K562 (cell line): Measurements from ENCODE around the gene SH2D3A. TPM values are rescaled to one million over a fixed set of nuclear protein-coding genes. Genes with fewer than 3 reads are reported as not detected.

Experiments
- ATAC-seq: fragments of 200-7000 bp; cut with Tn5 transposase; 3 replicates; pipeline ENCODE4 v1.9.1; 2020; ENCODE audit warnings: moderate library complexity
- BruUV-seq: library from RNA; stranded (reverse); fragments of 400-500 nt; replicated peaks from 2 replicates; lab custom pipeline; 2021; lab: Mats Ljungman, UMichigan
- CTCF ChIA-PET: fragments of 300-600 bp; formaldehyde crosslinking; extraction: SDS; loops from one replicate; lab custom pipeline; 2021; ENCODE audit warnings: low intra/inter-chr PET ratio; lab: Yijun Ruan, JAX
- POLR2A ChIA-PET: fragments of 300-600, 350-650 bp; sonication (Branson Sonifier 250); formaldehyde crosslinking; extraction: SDS; loops from one replicate; lab custom pipeline; 2021; ENCODE audit warnings: antibody characterized with exemption, inconsistent platforms; lab: Yijun Ruan, JAX
- DNase-seq, 4 experiments: peaks; one replicate each; pipeline versions ENCODE4 v3.0.0 to v3.0.0-alpha.2; 2011 to 2018; ENCODE audit warnings: low spot score in 3 of 4, mixed read lengths in 3 of 4; ENCODE audit errors: extremely low read depth in 1 of 4
- FAIRE-seq: peaks from 2 replicates; lab custom pipeline; 2011; peaks lifted over from hg19 to GRCh38; lab: Jason Lieb, UNC
- H2AFZ ChIP-seq: 2 replicates; pipeline ENCODE4 v1.6.0; 2011; ENCODE audit warnings: low read depth, low read length, control low read depth, inconsistent platforms
- H3K27ac ChIP-seq: fragments of 200-600 bp; 3 replicates; pipeline ENCODE4 v1.8.0; 2011; ENCODE audit warnings: low read depth, mild to moderate bottlenecking, control low read depth, inconsistent platforms, low read length, moderate library complexity, mixed read lengths; ENCODE audit errors: extremely low read depth
- H3K27me3 ChIP-seq, 2 experiments: fragments of 300-600 bp in 1 of 2; 2 replicates in 1 of 2; 3 replicates in 1 of 2; pipeline versions ENCODE4 v1.6.0 to v1.8.0; 2011; ENCODE audit warnings: inconsistent platforms in 2 of 2, low read length in 2 of 2, mild to moderate bottlenecking in 1 of 2, mixed read lengths in 1 of 2, moderate library complexity in 1 of 2; ENCODE audit not compliant: control insufficient read depth in 2 of 2, insufficient read depth in 2 of 2
- H3K36me3 ChIP-seq: fragments of 300-600 bp; 3 replicates; pipeline ENCODE4 v1.8.0; 2011; ENCODE audit warnings: mild to moderate bottlenecking, low read length, inconsistent platforms; ENCODE audit not compliant: control insufficient read depth, insufficient read depth
- H3K4me1 ChIP-seq, 2 experiments: fragments of 200-600 bp in 1 of 2; replicated peaks in 1 of 2; 2 replicates in 1 of 2; 3 replicates in 1 of 2; pipeline versions ENCODE4 v1.5.1 to v1.8.0; 2011; ENCODE audit warnings: inconsistent platforms in 2 of 2, low read length in 2 of 2, mild to moderate bottlenecking in 1 of 2, mixed read lengths in 1 of 2, moderate library complexity in 1 of 2; ENCODE audit not compliant: control insufficient read depth in 2 of 2, insufficient read depth in 2 of 2
- H3K4me2 ChIP-seq: 2 replicates; pipeline ENCODE4 v1.6.1; 2011; ENCODE audit warnings: low read length, control low read depth, inconsistent platforms, mixed read lengths; ENCODE audit not compliant: insufficient read depth
- H3K4me3 ChIP-seq: fragments of 200-600 bp; sonication (generic), shearing (Covaris generic); 2 replicates; pipeline ENCODE4 v1.5.1; 2016; ENCODE audit warnings: control low read depth, inconsistent platforms
- H3K79me2 ChIP-seq: fragments of 200-600 bp; 3 replicates; pipeline ENCODE4 v1.8.0; 2011; ENCODE audit warnings: low read length, inconsistent platforms; ENCODE audit not compliant: control insufficient read depth, insufficient read depth
- H3K9ac ChIP-seq, 2 experiments: 2 replicates each; pipeline versions ENCODE4 v1.6.0 to v1.6.1; 2011; ENCODE audit warnings: low read depth in 2 of 2, low read length in 2 of 2, control low read depth in 1 of 2, inconsistent platforms in 1 of 2, mild to moderate bottlenecking in 1 of 2, mixed read lengths in 1 of 2; ENCODE audit not compliant: insufficient read depth in 1 of 2
- H3K9me1 ChIP-seq: one replicate; pipeline ENCODE4 v1.6.0; 2011; ENCODE audit warnings: inconsistent platforms, mild to moderate bottlenecking, low read length, moderate library complexity; ENCODE audit not compliant: control insufficient read depth, insufficient read depth
- H3K9me3 ChIP-seq: replicated peaks from 2 replicates; pipeline ENCODE4 v1.5.1; 2011; ENCODE audit warnings: low read depth, low read length, inconsistent platforms; ENCODE audit not compliant: control insufficient read depth, insufficient read depth
- H4K20me1 ChIP-seq: replicated peaks from 2 replicates; pipeline ENCODE4 v1.6.1; 2011; ENCODE audit warnings: low read length, inconsistent platforms, mixed read lengths; ENCODE audit not compliant: control insufficient read depth, insufficient read depth
- ATF7 ChIP-seq: fragments of 450-650 bp; IDR thresholded peaks from 2 replicates; pipeline ENCODE4 v1.7.1; 2014; ENCODE audit warnings: mild to moderate bottlenecking, moderate library complexity
- CC2D1A ChIP-seq: fragments of 450-650 bp; IDR thresholded peaks from 2 replicates; pipeline ENCODE4 v1.6.1; 2017; ENCODE audit warnings: mild to moderate bottlenecking
- ELF2 ChIP-seq: fragments of 250-450 bp; sonication (Bioruptor Pico); IDR thresholded peaks from 2 replicates; pipeline ENCODE4 v1.5.0; 2021; ENCODE audit warnings: mild to moderate bottlenecking
- ETV5 ChIP-seq: sonication (generic); formaldehyde crosslinking; IDR thresholded peaks from 2 replicates; pipeline ENCODE4 v1.4.0; 2020; ENCODE audit warnings: low read depth, mild to moderate bottlenecking, missing genetic modification reagents
- HBP1 ChIP-seq: fragments of 450-650 bp; formaldehyde crosslinking; IDR thresholded peaks from 2 replicates; pipeline ENCODE4 v1.4.0; 2022; ENCODE audit warnings: missing genetic modification characterization
- HDGF ChIP-seq: fragments of 450-650 bp; IDR thresholded peaks from 2 replicates; pipeline ENCODE4 v1.6.1; 2016
- KLF13 ChIP-seq: fragments of 450-650 bp; IDR thresholded peaks from 2 replicates; pipeline ENCODE4 v1.6.1; 2016; ENCODE audit warnings: missing genetic modification characterization, low read depth, mild to moderate bottlenecking, missing compliant biosample characterization, moderate library complexity, borderline replicate concordance
- PRDM10 ChIP-seq: fragments of 450-650 bp; IDR thresholded peaks from 2 replicates; pipeline ENCODE4 v1.6.1; 2018; ENCODE audit not compliant: partially characterized antibody
- RCOR1 ChIP-seq, 2 experiments: IDR thresholded peaks; 2 replicates each; pipeline ENCODE4 v1.6.1; 2012; ENCODE audit warnings: low read depth in 2 of 2, low read length in 2 of 2, borderline replicate concordance in 1 of 2, improper control_type of control experiment in 1 of 2
- SP1 ChIP-seq: sonication (generic); formaldehyde crosslinking; IDR thresholded peaks from 2 replicates; pipeline ENCODE4 v1.8.1; 2022; ENCODE audit warnings: mild to moderate bottlenecking, missing genetic modification reagents
- SRF ChIP-seq, 2 experiments: fragments of 250-450, 450-650 bp in 1 of 2; sonication (Bioruptor Pico) in 1 of 2; sonication (generic) in 1 of 2; formaldehyde crosslinking; IDR thresholded peaks; 2 replicates each; pipeline versions ENCODE4 v1.5.0 to v1.5.1; 2020 to 2022; ENCODE audit warnings: mild to moderate bottlenecking in 1 of 2, missing genetic modification reagents in 1 of 2
- TCF7 ChIP-seq: sonication (generic); IDR thresholded peaks from 2 replicates; pipeline ENCODE4 v1.6.1; 2016; ENCODE audit warnings: antibody characterized with exemption, borderline replicate concordance
- ZEB2 ChIP-seq: fragments of 450-650 bp; IDR thresholded peaks from 2 replicates; pipeline ENCODE4 v1.6.1; 2016
- ZNF239 ChIP-seq: fragments of 250-450 bp; sonication (Bioruptor Pico); IDR thresholded peaks from 2 replicates; pipeline ENCODE4 v1.4.0; 2020; ENCODE audit warnings: mild to moderate bottlenecking
- ZNF277 ChIP-seq: fragments of 250-450 bp; sonication (Bioruptor Pico); IDR thresholded peaks from 2 replicates; pipeline ENCODE4 v1.8.0; 2022; ENCODE audit warnings: inconsistent platforms, mild to moderate bottlenecking, moderate library complexity, borderline replicate concordance
- WGBS: fragments of 100-300 bp; shearing (Covaris generic); methylation state at CpG from one replicate; pipeline ENCODE4 v1.1.6; 2016; ENCODE audit warnings: low coverage, mixed read lengths; ENCODE audit not compliant: insufficient coverage; ENCODE audit errors: missing lambda C conversion rate; 5-methylcytosine and 5-hydroxymethylcytosine counted together
- in situ Hi-C: fragments of 300-500 bp; cut with MboI; formaldehyde crosslinking; loops from 4 replicates; pipeline ENCODE4 v1.15.0; 2018; ENCODE audit warnings: inconsistent platforms, mixed read lengths
- intact Hi-C: fragments of 100-400 bp; cut with micrococcal nuclease; formaldehyde crosslinking; loops from 2 replicates; pipeline ENCODE4 v1.14.2; 2022
- polyA plus RNA-seq, 8 experiments: library from polyadenylated mRNA; depleted of rRNA in 4 of 8; stranded (reverse) in 5 of 8; unstranded in 3 of 8; fragments of >200 nt; fragmentation: Nextera tagmentation in 2 of 8; fragmentation: Illumina TruSeq in 1 of 8; extraction: Ambion mirVana in 2 of 8; extraction: Trizol in 1 of 8; gene quantifications; 2 replicates each; pipeline versions ENCODE4 v1.2.1 to v1.2.3, GENCODE V29; 2011 to 2014; ENCODE audit warnings: inconsistent platforms in 1 of 8, missing spikeins in 1 of 8
- total RNA-seq, 7 experiments: library from RNA; depleted of rRNA in 6 of 7; stranded (reverse); fragments of >200 nt in 6 of 7; fragmentation: Illumina TruSeq in 2 of 7; extraction: Trizol in 2 of 7; gene quantifications; 2 replicates each; pipeline versions ENCODE4 v1.2.1 to v1.2.3, GENCODE V29; 2011 to 2021; ENCODE audit warnings: low replicate concordance in 1 of 7

SH2D3A gene
- total and polyA plus RNA-seq, 9 of the 15 experiments (the other 6 are each of a cell fraction or from before 2014, with no cell fraction given), result 0.75 to 26.3 (median 8.9) TPM

- intact Hi-C loops (loop anchor here (2.0 kb wide), 1 partner anchor 18 kb away; the partner anchor contains the start of gene GPR108), in situ Hi-C loops (no loop called here)
- Histone ChIP-seq H3K9ac (peak overlapping the region; percentile 46 to 78), H3K9me3 (no peaks in the 10 kb centered on the region), H3K4me1 (peaks cover 38 to 39% of the 10 kb centered on the region in 2 experiments), H3K27me3 (no peaks in the 10 kb centered on the region), H3K79me2 (no peaks in the 10 kb centered on the region), H3K9me1 (no peaks in the 10 kb centered on the region), H3K4me3 (peak overlapping the region; percentile 37; the same call in 1 of the 2 replicates), H3K36me3 (no peaks in the 10 kb centered on the region), H3K4me2 (peak overlapping the region; percentile 83), H2AFZ (peak overlapping the region; percentile 96), H3K27ac (no peak overlapping the region), H4K20me1 (no peaks in the 10 kb centered on the region)
- 34% methylated on average over 17 of the region's 21 CpGs for WGBS
- FAIRE-seq (peak; percentile 100), DNase-seq (peak; percentile 93 to 99 (median 99)), ATAC-seq (peak; percentile 89)
- ChIA-PET POLR2A (interaction anchor here (0.6 to 0.7 kb wide), 2 partner anchors 19 to 115 kb away, joined by 3 read pairs; partner anchors contain the start of gene GPR108), CTCF (no interaction called here)
- no TSS peak for BruUV-seq
- peak in 1 of 2 experiments; percentile 21; a peak in 1 of 4 replicates for TF ChIP-seq RCOR1 (IDR thresholded peaks at IDR 0.05; ENCODE audit: borderline replicate concordance in 1 of 2, low read depth in 2 of 2, low read length in 2 of 2)
- 0 out of 2 replicates have a peak, but pooled peaks have one; percentile 24 for TF ChIP-seq ATF7
- peak in 1 of 2 experiments; percentile 60; a peak in 1 of 4 replicates for TF ChIP-seq SRF (CRISPR knock-in tag; IDR thresholded peaks at IDR 0.05)
- no peak for TF ChIP-seq HBP1 (CRISPR knock-in tag)
- no peak for TF ChIP-seq ELF2
- TF ChIP-seq KLF13, result peak; percentile 79; the same call in 1 of the 2 replicates
- TF ChIP-seq CC2D1A, result no peak
- TF ChIP-seq SP1 (CRISPR knock-in tag), result peak; percentile 81; the same call in 1 of the 2 replicates
- peak; percentile 23 for TF ChIP-seq PRDM10
- no peak for TF ChIP-seq ZNF239
- no peak for TF ChIP-seq ZNF277 (CRISPR knock-in tag)
- TF ChIP-seq ETV5 (CRISPR knock-in tag), result no peak
- TF ChIP-seq HDGF, result peak; percentile 96
- 0 out of 2 replicates have a peak, but pooled peaks have one; percentile 58 for TF ChIP-seq ZEB2
- 0 out of 2 replicates have a peak, but pooled peaks have one; percentile 32 for TF ChIP-seq TCF7
These were observed 48.3 kb downstream of the SH2D3A start for GRCh38 chr19:6718741-6719539.
